CD4-positive, alpha-beta memory T cell (primary cell): Measurements from ENCODE around the gene THSD4. TPM values are rescaled to one million over a fixed set of nuclear protein-coding genes. Genes with fewer than 3 reads are reported as not detected.

ENCODE experiments used
- CTCF ChIA-PET: fragments of 350-600 bp; sonication (Branson Sonifier 250); formaldehyde crosslinking; loops from one replicate; lab custom pipeline; 2021; ENCODE audit warnings: inconsistent platforms; ENCODE audit not compliant: partially characterized antibody; lab: Charles Lee
- POLR2A ChIA-PET: fragments of 350-600 bp; sonication (Branson Sonifier 250); formaldehyde crosslinking; loops from one replicate; lab custom pipeline; 2021; ENCODE audit not compliant: partially characterized antibody; lab: Charles Lee
- DNase-seq, 5 donors: peaks; one replicate each; pipeline versions ENCODE4 v3.0.0 to v3.0.0-alpha.2; 2020 to 2022; ENCODE audit warnings: mixed read lengths in 1 of 5
- H3K27ac ChIP-seq: one replicate; pipeline ENCODE4 v1.7.0; 2013; ENCODE audit warnings: low read depth, low read length
- H3K27me3 ChIP-seq: 2 replicates; pipeline ENCODE4 v1.7.0; 2013; ENCODE audit warnings: mild to moderate bottlenecking, low read length, moderate library complexity; ENCODE audit not compliant: insufficient read depth
- H3K36me3 ChIP-seq: 2 replicates; pipeline ENCODE4 v1.7.0; 2013; ENCODE audit warnings: mild to moderate bottlenecking, low read length, moderate library complexity; ENCODE audit not compliant: insufficient read depth
- H3K4me1 ChIP-seq: 2 replicates; pipeline ENCODE4 v1.7.0; 2013; ENCODE audit warnings: mild to moderate bottlenecking, low read length, moderate library complexity; ENCODE audit not compliant: insufficient read depth
- H3K4me3 ChIP-seq, 2 donors: one replicate each; pipeline ENCODE4 v1.7.0; 2013; ENCODE audit warnings: low read length in 2 of 2, mild to moderate bottlenecking in 1 of 2
- H3K9me3 ChIP-seq, 2 donors: one replicate each; pipeline ENCODE4 v1.7.0; 2013; ENCODE audit warnings: low read length in 2 of 2, control low read depth in 1 of 2; ENCODE audit not compliant: control insufficient read depth in 1 of 2
- H3K27ac Mint-ChIP-seq, 7 donors: one replicate each; pipeline ENCODE4 v1.8.0; 2020 to 2021; ENCODE audit warnings: mixed read lengths in 7 of 7, mild to moderate bottlenecking in 6 of 7, inconsistent platforms in 3 of 7, moderate library complexity in 3 of 7
- H3K27me3 Mint-ChIP-seq, 2 donors: one replicate each; pipeline ENCODE4 v1.8.0; 2020 to 2021; ENCODE audit warnings: mixed read lengths in 2 of 2
- H3K36me3 Mint-ChIP-seq, 2 donors: one replicate each; pipeline ENCODE4 v1.8.0; 2020 to 2021; ENCODE audit warnings: mixed read lengths in 2 of 2, inconsistent platforms in 1 of 2, mild to moderate bottlenecking in 1 of 2
- H3K4me1 Mint-ChIP-seq, 4 donors: one replicate each; pipeline ENCODE4 v1.8.0; 2020 to 2021; ENCODE audit warnings: mixed read lengths in 4 of 4, mild to moderate bottlenecking in 1 of 4
- H3K4me3 Mint-ChIP-seq, 8 donors: one replicate each; pipeline ENCODE4 v1.8.0; 2020 to 2021; ENCODE audit warnings: mixed read lengths in 8 of 8, mild to moderate bottlenecking in 7 of 8, moderate library complexity in 6 of 8, inconsistent platforms in 3 of 8
- H3K9me3 Mint-ChIP-seq, 8 donors: one replicate each; pipeline ENCODE4 v1.8.0; 2020 to 2021; ENCODE audit warnings: mixed read lengths in 8 of 8, mild to moderate bottlenecking in 5 of 8, inconsistent platforms in 3 of 8, moderate library complexity in 1 of 8
- intact Hi-C: fragments of 100-400 bp; cut with micrococcal nuclease; formaldehyde crosslinking; loops from one replicate; pipeline ENCODE4 v1.15.1; 2023
- polyA plus RNA-seq, 2 donors: library from polyadenylated mRNA; unstranded; fragments of 300-500 nt; fragmentation: Illumina TruSeq; gene quantifications; one replicate each; pipeline ENCODE4 v1.2.3, GENCODE V29; 2021
- total RNA-seq, 2 experiments: library from RNA; stranded (reverse); gene quantifications; one replicate each; pipeline ENCODE4 v1.2.3, GENCODE V29; 2021

Gene THSD4
- total and polyA plus RNA-seq, 4 experiments from 2014 or later = not detected

DNA sequence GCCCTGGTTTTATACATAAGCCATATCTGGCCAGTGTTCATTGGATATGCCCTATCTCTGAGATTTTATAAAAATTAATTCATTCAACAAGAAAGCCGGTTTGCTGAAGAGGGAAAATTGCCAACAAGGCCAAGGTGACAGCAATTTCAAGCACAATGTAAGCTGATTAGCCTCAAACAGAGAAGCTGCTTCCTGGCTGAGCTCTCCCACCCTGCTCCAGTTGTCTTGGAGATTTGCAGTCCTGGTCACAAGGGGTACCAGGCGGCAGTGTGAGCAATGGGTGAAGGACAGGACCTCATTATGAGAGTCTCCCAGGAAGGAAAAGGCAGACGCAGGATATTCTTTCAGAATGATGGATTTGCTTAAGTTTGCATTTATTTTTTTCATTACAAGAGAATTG lies 5.4 kb upstream of the THSD4 start:
- H3K9me3 Mint-ChIP-seq = peaks cover 0 to 2% (median 0%) of the 10 kb centered on the region in 8 donors
- DNase-seq = no peak
- Histone ChIP-seq H3K9me3 (no peaks in the 10 kb centered on the region), H3K27me3 (no peaks in the 10 kb centered on the region), H3K27ac (no peak overlapping the region), H3K4me3 (no peak overlapping the region), H3K4me1 (no peaks in the 10 kb centered on the region), H3K36me3 (no peaks in the 10 kb centered on the region)
- no peaks in the 10 kb centered on the region for H3K36me3 Mint-ChIP-seq
- no peak overlapping the region for H3K27ac Mint-ChIP-seq
- ChIA-PET CTCF (no interaction called here), POLR2A (no interaction called here)
- intact Hi-C loops = no loop called here
- H3K4me3 Mint-ChIP-seq = no peak overlapping the region
- peaks cover 10 to 19% of the 10 kb centered on the region in 2 donors for H3K27me3 Mint-ChIP-seq
- H3K4me1 Mint-ChIP-seq = no peaks in the 10 kb centered on the region

DNA sequence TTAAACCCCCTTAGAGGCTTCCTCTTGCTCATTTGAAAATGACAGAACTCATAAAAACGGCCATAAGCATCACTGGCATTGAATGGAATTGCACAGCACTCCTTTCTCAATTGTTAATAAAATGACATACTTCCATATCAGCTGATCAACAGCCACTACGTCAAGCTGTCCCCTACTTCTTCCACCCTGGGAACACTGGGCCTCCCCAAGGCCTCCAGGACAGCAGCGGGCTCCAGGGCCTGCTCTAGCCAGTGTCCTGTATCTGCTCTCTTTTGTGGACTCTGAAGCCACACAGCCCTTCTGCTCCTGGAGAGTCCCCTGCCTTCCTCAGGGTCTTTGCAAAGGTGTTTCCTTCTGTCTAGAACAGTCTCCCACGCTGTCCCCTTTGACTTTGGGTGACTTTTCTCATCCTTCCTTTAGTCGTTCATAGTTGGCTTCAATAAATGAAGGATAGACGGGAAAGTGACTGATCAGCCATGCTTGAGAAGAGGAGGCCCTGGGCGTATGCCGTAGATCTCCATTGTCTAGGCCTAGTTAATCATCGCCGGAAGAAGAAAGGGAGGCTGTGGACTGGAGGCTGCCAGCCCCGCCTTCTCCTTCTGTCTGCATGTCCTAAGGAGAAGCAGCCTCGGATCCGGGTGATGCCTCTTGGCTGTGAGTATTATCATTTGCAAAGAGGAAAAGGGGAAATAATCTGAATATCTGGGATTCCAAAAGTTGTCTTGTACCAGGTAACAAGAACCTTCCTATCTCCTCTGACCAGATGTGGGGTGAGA lies 4.7 kb upstream of the THSD4 start:
- Mint-ChIP-seq H3K9me3 (peaks cover 0 to 2% (median 0%) of the 10 kb centered on the region in 8 donors), H3K4me3 (no peak overlapping the region), H3K4me1 (no peaks in the 10 kb centered on the region), H3K36me3 (no peaks in the 10 kb centered on the region), H3K27ac (no peak overlapping the region), H3K27me3 (peaks cover 9 to 18% of the 10 kb centered on the region in 2 donors)
- Histone ChIP-seq H3K9me3 (no peaks in the 10 kb centered on the region), H3K36me3 (no peaks in the 10 kb centered on the region), H3K4me1 (no peaks in the 10 kb centered on the region), H3K4me3 (no peak overlapping the region), H3K27me3 (no peaks in the 10 kb centered on the region), H3K27ac (no peak overlapping the region)
- ChIA-PET POLR2A (no interaction called here), CTCF (interaction anchor here (1.0 kb wide), 1 partner anchor 330 kb away, joined by 3 read pairs; no protein-coding TSS in a partner anchor)
- DNase-seq = no peak
- intact Hi-C loops = no loop called here

DNA sequence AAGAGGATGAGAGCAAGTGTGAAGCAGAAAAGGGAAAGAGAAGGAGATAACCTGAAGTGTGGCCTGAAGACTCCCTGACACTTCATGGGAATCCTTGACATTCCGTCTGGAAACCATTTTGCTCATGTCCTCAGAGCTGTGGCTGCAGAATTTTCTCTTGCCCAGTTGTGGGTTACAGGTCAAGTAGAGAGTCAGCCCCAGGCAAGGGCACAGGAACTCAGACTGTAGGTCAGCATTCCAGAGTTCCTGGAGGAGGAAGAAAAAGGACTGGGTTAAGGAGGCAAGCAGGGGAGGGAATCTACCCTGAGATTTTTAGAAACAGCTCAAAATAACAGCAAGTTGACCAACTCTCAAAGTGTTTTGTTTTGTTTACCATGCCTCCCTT lies 4.1 kb upstream of the THSD4 start:
- H3K4me1 ChIP-seq = peaks cover 4% of the 10 kb centered on the region
- intact Hi-C loops = no loop called here
- H3K36me3 ChIP-seq = no peaks in the 10 kb centered on the region
- H3K9me3 ChIP-seq = no peaks in the 10 kb centered on the region
- Mint-ChIP-seq H3K9me3 (peaks cover 0 to 2% (median 0%) of the 10 kb centered on the region in 8 donors), H3K27ac (no peak overlapping the region), H3K4me3 (peak overlapping the region in 1 of 8 donors; percentile 2), H3K36me3 (no peaks in the 10 kb centered on the region), H3K4me1 (peaks cover 2 to 3% (median 2%) of the 10 kb centered on the region in 4 donors), H3K27me3 (peaks cover 10 to 20% of the 10 kb centered on the region in 2 donors)
- no peak for DNase-seq
- ChIA-PET POLR2A (no interaction called here), CTCF (interaction anchor here (1.0 kb wide), 1 partner anchor 329 kb away, joined by 3 read pairs; no protein-coding TSS in a partner anchor)
- H3K4me3 ChIP-seq = no peak overlapping the region
- no peak overlapping the region for H3K27ac ChIP-seq
- peaks cover 4% of the 10 kb centered on the region for H3K27me3 ChIP-seq

DNA sequence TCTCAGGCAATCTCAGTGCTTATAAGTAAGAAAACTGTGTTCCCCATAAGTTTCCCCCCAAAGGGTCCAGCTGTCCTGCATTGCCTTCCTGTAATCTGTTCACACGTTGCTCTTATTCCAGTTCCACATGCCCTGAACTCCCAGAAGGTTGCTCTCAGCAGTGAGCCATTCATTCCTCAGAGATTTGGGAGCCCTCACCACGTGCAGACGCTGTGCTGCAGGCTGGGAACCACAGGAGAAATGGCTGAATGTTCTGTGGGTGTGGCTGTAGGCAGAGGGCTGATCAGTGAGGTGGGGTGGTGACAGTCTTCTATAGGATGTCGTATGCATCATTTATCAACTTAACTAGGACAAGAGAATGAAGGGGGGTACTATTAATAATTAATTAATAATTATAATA lies 3.3 kb upstream of the THSD4 start:
- POLR2A ChIA-PET = no interaction called here
- no peak overlapping the region for H3K27ac ChIP-seq
- DNase-seq = no peak
- H3K4me1 Mint-ChIP-seq = peaks cover 4 to 7% (median 6%) of the 10 kb centered on the region in 4 donors
- intact Hi-C loops = no loop called here
- peaks cover 0 to 2% (median 0%) of the 10 kb centered on the region in 8 donors for H3K9me3 Mint-ChIP-seq
- CTCF ChIA-PET = interaction anchor here (1.0 kb wide), 1 partner anchor 329 kb away, joined by 3 read pairs; no protein-coding TSS in a partner anchor
- H3K27me3 ChIP-seq = peaks cover 7% of the 10 kb centered on the region
- no peak overlapping the region for H3K4me3 ChIP-seq
- H3K9me3 ChIP-seq = no peaks in the 10 kb centered on the region
- no peak overlapping the region for H3K27ac Mint-ChIP-seq
- H3K4me3 Mint-ChIP-seq = no peak overlapping the region
- peaks cover 8% of the 10 kb centered on the region for H3K4me1 ChIP-seq
- no peaks in the 10 kb centered on the region for H3K36me3 ChIP-seq
- H3K27me3 Mint-ChIP-seq = peaks cover 18 to 27% of the 10 kb centered on the region in 2 donors
- H3K36me3 Mint-ChIP-seq = no peaks in the 10 kb centered on the region

DNA sequence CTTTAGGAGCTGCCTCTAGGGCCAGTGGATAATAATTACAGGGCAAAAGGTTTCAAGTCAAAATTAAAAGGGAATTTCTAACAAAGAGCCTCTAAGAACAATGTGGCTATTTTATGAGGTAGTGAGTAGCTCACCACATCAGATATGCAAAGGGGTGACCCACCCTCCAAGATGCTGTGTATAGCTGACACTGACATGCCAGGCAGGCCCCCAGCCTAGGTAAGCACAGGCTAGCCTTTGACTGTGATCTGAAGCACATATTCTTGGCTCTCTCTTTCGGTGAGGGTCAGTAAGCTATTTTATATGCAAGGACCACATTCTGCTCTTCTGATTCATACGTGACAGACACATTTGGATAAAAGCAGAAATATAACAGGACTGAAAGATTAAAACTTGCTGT lies 2.8 kb upstream of the THSD4 start:
- no peak overlapping the region for H3K27ac Mint-ChIP-seq
- H3K27ac ChIP-seq = no peak overlapping the region
- intact Hi-C loops = no loop called here
- H3K27me3 ChIP-seq = peaks cover 7% of the 10 kb centered on the region
- peaks cover 0 to 2% (median 0%) of the 10 kb centered on the region in 8 donors for H3K9me3 Mint-ChIP-seq
- no peaks in the 10 kb centered on the region for H3K36me3 Mint-ChIP-seq
- ChIA-PET POLR2A (no interaction called here), CTCF (no interaction called here)
- no peak for DNase-seq
- H3K4me3 Mint-ChIP-seq = no peak overlapping the region
- peaks cover 8% of the 10 kb centered on the region for H3K4me1 ChIP-seq
- peaks cover 21 to 30% of the 10 kb centered on the region in 2 donors for H3K27me3 Mint-ChIP-seq
- no peaks in the 10 kb centered on the region for H3K36me3 ChIP-seq
- H3K4me1 Mint-ChIP-seq = peaks cover 4 to 9% (median 7%) of the 10 kb centered on the region in 4 donors
- no peak overlapping the region for H3K4me3 ChIP-seq
- no peaks in the 10 kb centered on the region for H3K9me3 ChIP-seq

DNA sequence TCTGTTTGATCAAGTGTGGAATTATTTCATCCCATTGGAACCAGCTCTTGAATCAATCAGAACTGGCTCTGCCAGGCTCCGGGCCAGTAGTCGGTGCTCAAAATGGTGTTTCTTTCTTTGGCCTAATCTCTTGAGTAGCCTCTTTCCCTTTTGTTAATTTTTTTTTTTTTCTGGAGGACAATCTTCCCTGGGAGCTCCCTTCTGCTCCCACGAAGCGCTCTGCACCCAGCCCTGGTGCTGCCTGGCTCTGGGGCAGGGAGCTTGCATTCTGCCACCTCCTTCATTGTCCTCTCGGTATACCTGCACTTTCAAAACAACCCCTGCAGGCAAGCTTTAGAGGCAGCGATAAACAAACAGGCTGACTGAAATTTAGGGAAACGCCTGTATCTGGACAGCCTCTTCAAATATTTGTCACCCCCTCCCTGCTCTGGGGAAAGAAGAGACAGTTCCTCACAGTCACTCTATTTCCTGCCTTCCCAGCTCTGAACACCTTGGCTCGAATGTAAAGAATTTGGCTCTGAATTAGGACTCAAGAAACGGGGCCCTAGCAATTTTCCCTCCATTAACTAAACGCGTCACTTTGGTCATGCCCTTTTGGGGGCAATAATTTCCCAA lies 1.1 kb upstream of the THSD4 start:
- H3K4me3 Mint-ChIP-seq = peak overlapping the region in 5 of 8 donors; percentile 37 to 68 (median 57)
- H3K27ac Mint-ChIP-seq = peak overlapping the region in 1 of 7 donors; percentile 19
- ChIA-PET CTCF (interaction anchor here (1.2 to 1.3 kb wide), 2 partner anchors 9 to 326 kb away, joined by 3 read pairs; no protein-coding TSS in a partner anchor), POLR2A (no interaction called here)
- H3K36me3 Mint-ChIP-seq = no peaks in the 10 kb centered on the region
- H3K4me1 Mint-ChIP-seq = peaks cover 4 to 15% (median 7%) of the 10 kb centered on the region in 4 donors
- H3K9me3 Mint-ChIP-seq = no peaks in the 10 kb centered on the region
- Histone ChIP-seq H3K9me3 (no peaks in the 10 kb centered on the region), H3K4me1 (peaks cover 8% of the 10 kb centered on the region), H3K27me3 (peaks cover 7% of the 10 kb centered on the region), H3K36me3 (no peaks in the 10 kb centered on the region), H3K4me3 (no peak overlapping the region), H3K27ac (no peak overlapping the region)
- peaks cover 35 to 46% of the 10 kb centered on the region in 2 donors for H3K27me3 Mint-ChIP-seq
- intact Hi-C loops = no loop called here
- no peak for DNase-seq
